Retinal pigment epithelial cell (primary cell): ENCODE measurements around the gene PIP5K1B.

Experiments used
- DNase-seq: peaks from one replicate; pipeline ENCODE4 v3.0.0-alpha.2; 2010; ENCODE audit warnings: low read depth
- H3K4me3 ChIP-seq: 2 replicates; pipeline ENCODE4 v1.5.1; 2011; ENCODE audit warnings: mild to moderate bottlenecking, low read length, control low read depth, moderate library complexity
- TF ChIP-seq, protein P1 (sequence below): conservative IDR thresholded peaks from 2 replicates; pipeline ENCODE4 v1.5.1; 2011; ENCODE audit warnings: low read depth, low read length, control low read depth, inconsistent platforms

The PIP5K1B gene

GRCh38 chr9:68779558-68780379 is 74.7 kb downstream of the PIP5K1B start:
- TF ChIP-seq, protein P1, sequence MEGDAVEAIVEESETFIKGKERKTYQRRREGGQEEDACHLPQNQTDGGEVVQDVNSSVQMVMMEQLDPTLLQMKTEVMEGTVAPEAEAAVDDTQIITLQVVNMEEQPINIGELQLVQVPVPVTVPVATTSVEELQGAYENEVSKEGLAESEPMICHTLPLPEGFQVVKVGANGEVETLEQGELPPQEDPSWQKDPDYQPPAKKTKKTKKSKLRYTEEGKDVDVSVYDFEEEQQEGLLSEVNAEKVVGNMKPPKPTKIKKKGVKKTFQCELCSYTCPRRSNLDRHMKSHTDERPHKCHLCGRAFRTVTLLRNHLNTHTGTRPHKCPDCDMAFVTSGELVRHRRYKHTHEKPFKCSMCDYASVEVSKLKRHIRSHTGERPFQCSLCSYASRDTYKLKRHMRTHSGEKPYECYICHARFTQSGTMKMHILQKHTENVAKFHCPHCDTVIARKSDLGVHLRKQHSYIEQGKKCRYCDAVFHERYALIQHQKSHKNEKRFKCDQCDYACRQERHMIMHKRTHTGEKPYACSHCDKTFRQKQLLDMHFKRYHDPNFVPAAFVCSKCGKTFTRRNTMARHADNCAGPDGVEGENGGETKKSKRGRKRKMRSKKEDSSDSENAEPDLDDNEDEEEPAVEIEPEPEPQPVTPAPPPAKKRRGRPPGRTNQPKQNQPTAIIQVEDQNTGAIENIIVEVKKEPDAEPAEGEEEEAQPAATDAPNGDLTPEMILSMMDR, result no peak
- DNase-seq, result peak; percentile 81
- peak overlapping the region; percentile 86 for H3K4me3 ChIP-seq

DNA sequence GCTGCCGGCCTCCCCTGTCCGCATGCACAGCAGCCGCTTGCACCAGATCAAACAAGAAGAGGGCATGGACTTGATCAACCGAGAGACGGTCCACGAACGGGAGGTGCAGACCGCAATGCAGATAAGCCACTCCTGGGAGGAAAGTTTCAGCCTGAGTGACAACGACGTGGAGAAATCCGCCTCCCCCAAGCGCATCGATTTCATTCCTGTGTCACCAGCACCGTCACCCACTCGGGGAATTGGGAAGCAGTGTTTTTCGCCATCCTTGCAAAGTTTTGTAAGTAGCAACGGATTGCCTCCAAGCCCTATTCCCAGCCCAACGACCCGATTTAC is 75.3 kb downstream of the PIP5K1B start:
- DNase-seq, result no peak
- peak overlapping the region; percentile 86 for H3K4me3 ChIP-seq
- TF ChIP-seq, protein P1, result no peak

- TF ChIP-seq, protein P1, result no peak
- DNase-seq, result no peak
- H3K4me3 ChIP-seq, result peak overlapping the region; percentile 86
These were observed 75.7 kb downstream of the PIP5K1B start for GRCh38 chr9:68780720-68781119.

DNA sequence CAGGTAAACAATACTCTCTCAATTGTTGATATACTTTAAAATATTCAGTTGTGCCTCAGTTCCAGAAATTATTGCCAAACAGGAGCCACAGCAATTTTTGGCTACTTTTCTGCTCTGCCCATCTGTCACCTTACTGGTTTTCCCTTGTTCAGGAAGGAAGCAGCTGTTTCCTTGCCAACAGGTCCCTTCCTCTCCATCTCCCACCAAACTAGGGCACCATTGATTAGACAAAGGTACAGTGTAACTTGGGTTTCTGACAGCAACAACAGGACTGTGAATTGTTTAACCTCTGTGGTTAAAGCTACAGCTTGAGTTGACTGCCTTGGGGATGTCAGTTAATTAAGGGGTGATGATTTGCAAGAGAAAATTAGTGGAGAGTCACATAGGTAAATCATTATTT is 76.9 kb downstream of the PIP5K1B start:
- no peak overlapping the region for H3K4me3 ChIP-seq
- TF ChIP-seq, protein P1, result no peak
- DNase-seq, result no peak

DNA sequence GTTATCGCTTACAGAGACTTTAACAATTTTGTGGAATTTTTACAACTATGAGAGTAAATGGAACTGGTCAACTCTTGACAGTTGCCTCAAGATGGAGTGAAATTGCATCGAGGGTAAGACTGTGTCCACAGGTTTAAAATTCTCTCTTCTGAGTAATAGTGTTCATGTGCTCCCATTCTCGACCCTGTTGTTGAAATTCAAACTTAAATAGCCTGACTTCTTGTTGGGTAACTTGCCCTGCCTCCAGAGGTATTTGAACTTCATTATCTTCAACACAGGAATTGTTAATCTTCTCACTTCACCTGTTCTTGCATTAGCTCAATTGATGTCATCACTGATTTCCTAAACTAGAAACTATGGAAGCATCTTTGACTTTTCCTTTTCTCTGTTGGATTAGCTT is 77.5 kb downstream of the PIP5K1B start:
- no peak overlapping the region for H3K4me3 ChIP-seq
- TF ChIP-seq, protein P1, result no peak
- DNase-seq, result no peak

GRCh38 chr9:68785965-68786364 is 80.9 kb downstream of the PIP5K1B start:
- H3K4me3 ChIP-seq, result no peak overlapping the region
- TF ChIP-seq, protein P1, result no peak
- DNase-seq, result no peak

DNA sequence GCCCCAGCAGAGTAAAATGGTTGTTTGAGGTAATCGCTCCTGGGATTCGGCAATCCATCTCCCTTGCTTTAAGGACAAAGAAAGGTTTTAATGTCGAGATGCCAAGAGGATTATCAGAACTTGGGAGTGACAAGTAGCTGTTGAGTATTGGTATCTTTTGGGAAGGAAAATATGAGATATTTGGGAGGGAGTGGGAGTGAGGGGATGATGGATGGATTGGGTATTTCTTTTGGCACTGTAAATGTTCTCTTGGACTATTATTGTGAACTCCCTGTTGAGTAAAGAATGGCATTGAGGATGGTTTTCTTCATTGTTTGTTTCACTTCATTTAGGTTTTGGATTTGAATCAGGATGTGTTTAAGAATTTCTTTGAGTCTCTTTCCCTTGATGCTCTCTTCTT is 86.1 kb downstream of the PIP5K1B start:
- DNase-seq, result no peak
- TF ChIP-seq, protein P1, result no peak
- no peak overlapping the region for H3K4me3 ChIP-seq
